ENCODE data around the gene MYRIP.

Gene MYRIP

GRCh38 chr3:40242638-40243037, 433.2 kb downstream of the MYRIP start:
- H4K20me1 ChIP-seq (ENCODE audit: insufficient read depth, low read length): no peaks in the 10 kb centered on the region
- H3K4me3 ChIP-seq (ENCODE audit: low read depth, low read length, poor library complexity, severe bottlenecking): no peak overlapping the region
- H3K79me2 ChIP-seq (ENCODE audit: insufficient read depth, low read length): no peaks in the 10 kb centered on the region
- no peaks in the 10 kb centered on the region for H3K27me3 ChIP-seq (ENCODE audit: insufficient read depth, low read length)
- H3F3A ChIP-seq (ENCODE audit: insufficient read depth, low read length): no peaks in the 10 kb centered on the region
- H3K9ac ChIP-seq (ENCODE audit: low read length): no peak overlapping the region
- H3K4me1 ChIP-seq (ENCODE audit: insufficient read depth, low read length, severe bottlenecking): no peaks in the 10 kb centered on the region
- H3K9me2 ChIP-seq (ENCODE audit: low read depth, low read length): no peaks in the 10 kb centered on the region
- no peaks in the 10 kb centered on the region for H3K36me3 ChIP-seq (ENCODE audit: insufficient read depth, low read length)
- H2AFZ ChIP-seq (ENCODE audit: low read length): no peak overlapping the region
- no peak overlapping the region for H3K27ac ChIP-seq (ENCODE audit: low read depth, low read length, poor library complexity, severe bottlenecking)
- TF ChIP-seq CTCF (IDR thresholded peaks at IDR 0.05; ENCODE audit: low read length) (no peak), EZH2 (IDR thresholded peaks at IDR 0.05; ENCODE audit: borderline replicate concordance, low read length) (no peak)
- no peak overlapping the region for H3K4me2 ChIP-seq (ENCODE audit: low read length)
- H3K9me3 ChIP-seq (ENCODE audit: low read length): no peaks in the 10 kb centered on the region

- H3K27ac ChIP-seq (ENCODE audit: low read depth, low read length, poor library complexity, severe bottlenecking): no peak overlapping the region
- no peak overlapping the region for H3K9ac ChIP-seq (ENCODE audit: low read length)
- no peak overlapping the region for H3K4me3 ChIP-seq (ENCODE audit: low read depth, low read length, poor library complexity, severe bottlenecking)
- TF ChIP-seq EZH2 (IDR thresholded peaks at IDR 0.05; ENCODE audit: borderline replicate concordance, low read length) (no peak), CTCF (IDR thresholded peaks at IDR 0.05; ENCODE audit: low read length) (no peak)
- H3K4me1 ChIP-seq (ENCODE audit: insufficient read depth, low read length, severe bottlenecking): no peaks in the 10 kb centered on the region
- no peaks in the 10 kb centered on the region for H3K9me2 ChIP-seq (ENCODE audit: low read depth, low read length)
- no peaks in the 10 kb centered on the region for H4K20me1 ChIP-seq (ENCODE audit: insufficient read depth, low read length)
- no peak overlapping the region for H2AFZ ChIP-seq (ENCODE audit: low read length)
- no peaks in the 10 kb centered on the region for H3F3A ChIP-seq (ENCODE audit: insufficient read depth, low read length)
- H3K9me3 ChIP-seq (ENCODE audit: low read length): no peaks in the 10 kb centered on the region
- H3K27me3 ChIP-seq (ENCODE audit: insufficient read depth, low read length): no peaks in the 10 kb centered on the region
- no peak overlapping the region for H3K4me2 ChIP-seq (ENCODE audit: low read length)
- H3K36me3 ChIP-seq (ENCODE audit: insufficient read depth, low read length): no peaks in the 10 kb centered on the region
- H3K79me2 ChIP-seq (ENCODE audit: insufficient read depth, low read length): no peaks in the 10 kb centered on the region
Observed at GRCh38 chr3:40243056-40243455, 433.6 kb downstream of the MYRIP start.

- no peak overlapping the region for H3K27ac ChIP-seq (ENCODE audit: low read depth, low read length, poor library complexity, severe bottlenecking)
- TF ChIP-seq EZH2 (IDR thresholded peaks at IDR 0.05; ENCODE audit: borderline replicate concordance, low read length) (no peak), CTCF (IDR thresholded peaks at IDR 0.05; ENCODE audit: low read length) (no peak)
Observed at GRCh38 chr3:40247714-40248454, 438.5 kb downstream of the MYRIP start.

More at GRCh38 chr3:40247714-40248454, 438.5 kb downstream of the MYRIP start:
- no peaks in the 10 kb centered on the region for H3K9me3 ChIP-seq (ENCODE audit: low read length)
- H3F3A ChIP-seq (ENCODE audit: insufficient read depth, low read length): no peaks in the 10 kb centered on the region
- H3K9ac ChIP-seq (ENCODE audit: low read length): no peak overlapping the region
- no peaks in the 10 kb centered on the region for H4K20me1 ChIP-seq (ENCODE audit: insufficient read depth, low read length)
- H3K4me2 ChIP-seq (ENCODE audit: low read length): no peak overlapping the region
- no peaks in the 10 kb centered on the region for H3K9me2 ChIP-seq (ENCODE audit: low read depth, low read length)
- H3K27me3 ChIP-seq (ENCODE audit: insufficient read depth, low read length): no peaks in the 10 kb centered on the region
- H3K4me1 ChIP-seq (ENCODE audit: insufficient read depth, low read length, severe bottlenecking): no peaks in the 10 kb centered on the region
- no peak overlapping the region for H2AFZ ChIP-seq (ENCODE audit: low read length)
- no peak overlapping the region for H3K4me3 ChIP-seq (ENCODE audit: low read depth, low read length, poor library complexity, severe bottlenecking)
- no peaks in the 10 kb centered on the region for H3K36me3 ChIP-seq (ENCODE audit: insufficient read depth, low read length)
- no peaks in the 10 kb centered on the region for H3K79me2 ChIP-seq (ENCODE audit: insufficient read depth, low read length)

All from OCI-LY1 (cell line).